WI38 (cell line): ENCODE results near the gene TMEM240.

Experiments
- H3K4me3 ChIP-seq: 2 replicates; pipeline ENCODE4 v1.5.1; 2011; ENCODE audit warnings: low read depth, mild to moderate bottlenecking, control low read depth, low read length
- TF ChIP-seq, protein P1 (sequence below): IDR thresholded peaks from 2 replicates; pipeline ENCODE4 v1.5.1; 2012; ENCODE audit warnings: low read depth, mild to moderate bottlenecking, control low read depth, low read length

Gene TMEM240

DNA sequence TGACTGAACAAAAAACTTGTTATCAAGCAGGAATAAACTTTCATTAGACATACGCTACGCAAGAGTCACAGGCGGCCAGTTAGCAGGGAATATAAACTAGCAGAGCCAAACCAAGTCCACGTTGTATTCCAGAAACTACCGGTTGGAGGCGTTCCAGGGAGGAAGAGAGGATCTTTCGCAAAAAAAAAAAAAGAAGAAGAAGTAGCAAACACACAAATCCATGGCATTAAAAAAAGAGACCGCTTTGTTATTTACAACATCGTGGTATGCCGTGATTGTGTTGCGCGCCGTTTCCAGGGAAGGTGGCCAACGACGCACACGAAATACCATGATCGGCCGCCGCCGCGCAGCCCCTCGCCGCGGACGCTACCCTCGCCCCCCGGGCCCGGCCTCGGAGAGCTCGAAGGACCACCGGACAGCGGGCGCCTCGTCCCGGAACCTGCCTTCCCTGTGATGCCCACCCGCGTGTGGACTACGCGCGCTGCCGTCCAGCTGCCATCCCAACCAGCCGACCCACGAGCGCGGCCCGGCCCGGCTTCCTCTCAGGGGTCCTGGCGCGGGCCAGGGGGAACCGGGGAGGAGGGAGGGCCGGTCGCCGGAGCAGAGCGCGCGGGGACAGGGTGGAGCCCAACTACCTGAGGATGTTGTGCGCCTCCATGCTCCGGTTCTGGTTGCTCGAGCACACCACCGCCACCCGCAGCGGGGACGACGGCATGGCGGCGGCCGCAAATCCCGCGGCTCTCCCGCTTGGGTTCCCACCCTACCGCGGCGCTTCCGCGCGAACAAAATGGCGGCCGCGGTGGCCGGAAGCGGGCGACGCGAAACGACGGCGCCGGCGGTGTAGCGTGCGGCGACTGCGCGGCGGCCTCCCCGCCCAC lies 33.7 kb upstream of the TMEM240 start:
- TF ChIP-seq, protein P1, sequence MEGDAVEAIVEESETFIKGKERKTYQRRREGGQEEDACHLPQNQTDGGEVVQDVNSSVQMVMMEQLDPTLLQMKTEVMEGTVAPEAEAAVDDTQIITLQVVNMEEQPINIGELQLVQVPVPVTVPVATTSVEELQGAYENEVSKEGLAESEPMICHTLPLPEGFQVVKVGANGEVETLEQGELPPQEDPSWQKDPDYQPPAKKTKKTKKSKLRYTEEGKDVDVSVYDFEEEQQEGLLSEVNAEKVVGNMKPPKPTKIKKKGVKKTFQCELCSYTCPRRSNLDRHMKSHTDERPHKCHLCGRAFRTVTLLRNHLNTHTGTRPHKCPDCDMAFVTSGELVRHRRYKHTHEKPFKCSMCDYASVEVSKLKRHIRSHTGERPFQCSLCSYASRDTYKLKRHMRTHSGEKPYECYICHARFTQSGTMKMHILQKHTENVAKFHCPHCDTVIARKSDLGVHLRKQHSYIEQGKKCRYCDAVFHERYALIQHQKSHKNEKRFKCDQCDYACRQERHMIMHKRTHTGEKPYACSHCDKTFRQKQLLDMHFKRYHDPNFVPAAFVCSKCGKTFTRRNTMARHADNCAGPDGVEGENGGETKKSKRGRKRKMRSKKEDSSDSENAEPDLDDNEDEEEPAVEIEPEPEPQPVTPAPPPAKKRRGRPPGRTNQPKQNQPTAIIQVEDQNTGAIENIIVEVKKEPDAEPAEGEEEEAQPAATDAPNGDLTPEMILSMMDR, result no peak
- peak overlapping the region; percentile 95 for H3K4me3 ChIP-seq

DNA sequence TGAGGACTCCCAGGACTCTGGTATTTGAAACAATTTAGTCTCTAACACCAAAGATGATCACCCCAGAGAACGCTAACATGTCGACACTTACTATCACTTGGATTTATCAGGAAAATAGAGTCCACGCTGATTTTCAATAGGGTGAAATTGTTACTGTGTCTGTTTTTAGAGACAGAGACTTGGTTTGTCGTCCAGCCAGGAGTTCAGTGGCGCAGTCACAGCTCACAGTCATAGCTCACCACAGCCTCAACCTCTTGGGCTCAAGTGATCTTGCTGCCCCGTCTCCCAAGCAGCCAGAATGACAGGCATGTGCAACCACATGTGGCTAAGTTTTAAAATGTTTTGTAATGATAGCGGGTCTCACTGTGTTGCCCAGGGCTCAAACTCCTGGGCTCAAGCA lies 28.9 kb upstream of the TMEM240 start:
- TF ChIP-seq, protein P1, result no peak
- H3K4me3 ChIP-seq, result no peak overlapping the region

DNA sequence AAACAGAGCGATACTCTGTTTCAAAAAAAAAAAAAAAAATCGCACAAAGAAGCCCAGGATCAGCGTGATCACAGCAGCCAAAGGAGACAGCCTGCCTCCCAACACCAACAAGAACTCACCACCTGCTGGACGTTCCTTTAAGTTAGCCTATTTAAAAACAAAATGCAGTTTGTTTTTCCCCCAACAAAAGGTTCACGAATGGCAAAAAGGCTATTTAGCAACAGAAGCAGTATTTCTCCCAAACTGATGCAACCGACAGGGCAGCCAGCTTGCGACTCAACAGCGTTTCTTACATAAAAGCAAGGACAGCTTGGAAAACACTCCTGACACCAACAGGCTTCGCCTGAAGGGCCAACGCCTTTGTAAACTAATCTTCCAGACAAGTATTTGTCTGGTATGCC lies 27.5 kb upstream of the TMEM240 start:
- no peak overlapping the region for H3K4me3 ChIP-seq
- TF ChIP-seq, protein P1, result no peak

DNA sequence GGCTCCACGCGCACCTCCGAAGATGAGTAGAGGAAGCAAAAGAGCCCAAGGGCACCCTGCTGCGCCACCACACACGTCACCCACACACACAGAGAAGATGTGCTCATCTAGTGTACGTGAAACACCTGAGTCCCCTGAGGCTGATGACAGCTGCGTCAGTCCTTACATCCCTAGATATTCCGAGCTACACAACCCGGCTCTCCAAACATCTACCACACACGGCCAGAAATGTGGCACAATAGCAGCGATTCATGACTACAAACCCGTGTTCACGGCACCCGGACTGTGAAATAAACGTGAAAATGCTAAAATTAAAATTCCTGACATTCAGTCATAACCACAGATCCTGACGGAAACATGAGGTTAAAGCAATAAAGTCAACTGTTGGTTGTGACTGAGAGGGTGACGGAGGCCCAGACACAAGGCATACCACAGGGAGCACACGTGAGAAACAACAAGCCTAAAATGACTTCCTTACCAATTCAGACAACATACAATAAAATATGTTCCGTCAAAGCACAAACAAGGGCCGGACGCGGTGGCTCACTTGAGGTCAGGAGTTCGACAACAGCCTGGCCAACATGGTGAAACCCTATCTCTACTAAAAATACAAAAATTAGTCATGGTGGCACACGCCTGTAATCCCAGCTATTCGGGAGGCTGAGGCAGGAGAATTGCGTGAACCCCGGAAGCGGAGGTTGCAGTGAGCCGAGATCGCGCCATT lies 26.9 kb upstream of the TMEM240 start:
- no peak overlapping the region for H3K4me3 ChIP-seq
- TF ChIP-seq, protein P1, result no peak

DNA sequence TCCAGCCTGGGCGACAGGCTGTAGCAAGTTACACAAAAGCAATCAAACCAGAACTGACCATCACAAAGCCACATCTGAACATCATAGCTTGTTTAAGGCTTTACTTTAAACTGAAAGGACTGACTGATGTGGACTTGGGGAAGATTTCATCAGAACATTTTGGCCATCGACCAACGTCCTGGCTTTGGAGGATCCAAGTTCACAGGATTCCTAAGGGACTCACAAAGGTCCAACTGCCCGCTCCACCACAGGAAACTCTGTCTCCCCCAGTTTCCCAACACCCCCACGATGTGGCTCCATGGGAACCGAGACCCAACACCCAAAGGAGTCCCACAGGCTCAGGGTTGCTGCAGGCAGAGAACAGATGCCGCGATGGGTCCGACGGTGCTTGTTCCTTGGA lies 24.9 kb upstream of the TMEM240 start:
- TF ChIP-seq, protein P1, result no peak
- no peak overlapping the region for H3K4me3 ChIP-seq

DNA sequence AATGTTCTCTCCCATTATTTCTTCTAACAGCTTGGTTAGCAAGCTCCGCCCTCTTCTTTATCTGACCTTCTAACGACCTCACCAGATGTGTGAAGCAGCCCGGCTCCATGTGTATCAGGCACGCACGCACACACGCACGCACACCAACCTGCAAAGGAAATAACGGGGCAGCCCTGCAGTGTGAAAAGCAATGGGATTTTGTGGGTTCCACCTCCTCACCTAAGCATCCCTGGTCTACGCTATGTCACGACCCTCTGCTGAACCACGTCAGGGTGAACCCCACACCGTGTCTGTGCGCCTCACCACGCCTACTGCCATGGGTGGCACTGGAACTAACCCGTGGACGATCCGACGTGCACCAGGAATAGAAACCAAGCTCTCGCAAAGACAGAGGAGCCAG lies 23.8 kb upstream of the TMEM240 start:
- TF ChIP-seq, protein P1, result no peak
- H3K4me3 ChIP-seq, result no peak overlapping the region

DNA sequence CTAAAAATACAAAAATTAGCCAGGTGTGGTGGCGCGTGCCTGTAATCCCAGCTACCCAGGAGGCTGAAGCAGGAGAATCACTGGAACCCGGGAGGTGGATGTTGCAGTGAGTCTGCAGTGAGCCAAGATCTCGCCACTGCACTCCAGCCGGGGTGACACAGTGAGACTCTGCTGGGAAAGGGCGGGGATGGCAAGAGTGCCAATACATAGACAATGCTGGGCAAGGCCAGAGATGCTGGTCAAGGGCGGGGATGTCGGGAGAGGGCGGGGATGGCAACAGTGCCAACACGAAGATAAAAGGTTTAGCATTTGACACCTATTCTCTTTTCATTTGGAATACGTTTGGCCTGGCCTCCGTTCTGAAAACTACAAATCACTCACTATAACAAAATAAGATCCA lies 23.3 kb upstream of the TMEM240 start:
- TF ChIP-seq, protein P1, result no peak
- no peak overlapping the region for H3K4me3 ChIP-seq
